GM18505 (cell line): Measurements from ENCODE around the gene PRKCA.
"Not testable (repeated sequence)": the region's sequence is repeated elsewhere in the genome, so short reads cannot be mapped to it uniquely, and the experiment has no call there.

Experiments used
- ATAC-seq: cut with Tn5 transposase; IDR thresholded peaks from one replicate; pipeline ENCODE4 v1.9.1; 2021; ENCODE audit not compliant: unreplicated experiment
- POLR2A ChIP-seq: IDR thresholded peaks from 4 replicates; pipeline ENCODE4 v1.6.1; 2011; ENCODE audit warnings: borderline replicate concordance; ENCODE audit not compliant: insufficient read depth, insufficient read length; ENCODE audit errors: extremely low read depth

The PRKCA gene

DNA sequence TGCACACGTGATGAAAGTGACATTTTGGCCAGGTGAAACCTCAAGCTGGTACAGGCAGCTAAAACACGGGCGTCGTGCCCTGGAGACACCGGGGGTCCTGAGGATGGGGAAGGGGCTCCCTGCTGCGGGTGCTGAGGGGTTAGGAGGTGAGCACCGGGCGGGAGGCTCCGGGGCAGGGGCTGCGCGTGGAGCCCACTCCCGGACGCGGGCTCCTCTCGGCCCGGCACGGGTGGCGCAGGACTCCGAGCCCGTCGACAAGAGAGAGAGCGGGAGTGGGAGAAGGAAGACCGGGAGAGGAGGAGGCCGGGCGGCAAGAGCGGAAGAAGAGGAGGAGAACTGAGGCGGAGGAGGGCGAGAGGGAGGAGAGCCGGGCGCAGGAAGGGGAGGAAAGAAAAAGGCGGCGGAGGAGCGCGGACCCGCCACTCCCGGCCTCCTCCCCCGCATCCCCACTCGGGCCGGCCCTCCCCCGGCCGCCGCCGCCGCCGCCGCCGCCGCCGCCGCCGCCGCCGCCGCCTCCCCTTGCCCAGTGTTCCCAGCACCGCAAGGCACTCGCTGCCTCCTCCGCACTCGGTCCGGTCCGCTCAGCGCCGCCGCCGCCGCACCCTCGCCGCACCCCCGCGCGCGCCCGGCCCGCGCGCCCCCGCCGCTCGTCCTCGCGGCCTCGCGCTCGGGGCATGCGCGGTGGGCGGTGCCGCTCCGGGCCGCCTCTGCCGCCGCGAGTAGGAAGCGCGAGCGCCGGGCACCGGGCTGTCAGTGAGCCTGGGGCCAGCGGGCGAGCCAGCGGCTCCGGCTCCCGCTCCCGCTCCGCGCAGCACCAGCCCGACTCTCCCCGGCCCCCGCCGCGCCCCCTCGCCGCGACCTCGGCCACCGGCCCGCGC is at the start of gene PRKCA:
Gene PRKCA (plus strand): TSS at position 750 of the 878 bp plus-strand sequence.
- no peak for TF ChIP-seq POLR2A
- peak; percentile 83 for ATAC-seq

DNA sequence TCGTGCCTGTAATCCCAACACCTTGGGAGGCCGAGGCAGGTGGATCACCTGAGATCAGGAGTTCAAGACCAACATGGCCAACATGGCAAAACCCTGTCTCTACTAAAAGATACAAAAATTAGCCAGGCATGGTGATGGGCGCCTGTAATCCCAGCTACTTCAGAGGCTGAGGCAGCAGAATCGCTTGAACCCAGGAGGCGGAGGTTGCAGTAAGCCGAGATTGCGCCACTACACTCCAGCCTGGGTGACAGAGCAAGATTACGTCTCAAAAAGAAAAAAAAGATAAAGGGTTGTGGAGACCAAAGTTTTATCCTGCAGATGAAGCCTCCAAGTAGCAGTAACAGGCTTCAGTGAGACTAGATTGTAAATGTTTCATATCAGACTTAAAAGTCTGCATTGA is 49.0 kb upstream of the PRKCA start:
- not testable (repeated sequence) for ATAC-seq

DNA sequence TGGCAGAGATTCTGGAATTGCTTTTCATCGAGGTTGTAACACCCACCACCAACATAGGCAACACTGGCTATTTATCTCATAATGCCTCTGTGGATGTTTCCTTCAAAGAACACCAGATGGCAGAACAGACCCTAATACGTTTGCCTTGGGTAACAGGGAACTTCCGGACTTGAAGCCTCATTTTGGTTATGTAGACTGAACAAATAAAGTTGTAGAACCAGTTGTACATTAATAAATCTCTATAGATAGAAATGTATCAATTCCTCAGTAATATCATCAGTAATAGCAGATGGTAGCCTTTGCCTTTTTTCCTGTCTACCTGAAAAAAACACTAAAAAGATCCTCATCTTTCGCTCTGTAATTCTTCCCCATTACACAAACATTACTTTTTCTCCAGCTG is 47.3 kb upstream of the PRKCA start:
- ATAC-seq = no peak

GRCh38 chr17:66255527-66255971 is 46.9 kb upstream of the PRKCA start:
- no peak for ATAC-seq

More for the DNA sequence above, 47.3 kb upstream of the PRKCA start:
- no peak for TF ChIP-seq POLR2A

DNA sequence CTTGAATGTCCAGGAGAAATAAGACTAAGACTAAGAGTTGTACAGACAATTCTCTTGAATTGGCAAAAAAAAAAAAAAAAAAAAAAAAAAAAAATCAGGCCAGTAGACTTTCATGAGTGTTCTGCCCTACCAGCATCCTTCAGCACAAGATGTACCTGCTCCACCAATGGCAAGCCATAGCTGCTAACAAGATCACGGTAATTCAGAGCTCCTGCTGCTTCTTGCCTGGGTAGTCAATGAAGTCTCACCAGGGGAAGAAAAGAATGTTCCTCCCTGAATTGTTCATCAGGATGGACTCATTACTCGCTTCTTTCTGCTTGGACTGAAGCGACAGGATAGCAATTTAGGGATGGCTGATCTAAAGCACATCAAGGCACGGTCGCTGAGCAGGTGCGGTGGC is 42.1 kb upstream of the PRKCA start:
- no peak for TF ChIP-seq POLR2A
- ATAC-seq = no peak

More at GRCh38 chr17:66255527-66255971, 46.9 kb upstream of the PRKCA start:
- no peak for TF ChIP-seq POLR2A

DNA sequence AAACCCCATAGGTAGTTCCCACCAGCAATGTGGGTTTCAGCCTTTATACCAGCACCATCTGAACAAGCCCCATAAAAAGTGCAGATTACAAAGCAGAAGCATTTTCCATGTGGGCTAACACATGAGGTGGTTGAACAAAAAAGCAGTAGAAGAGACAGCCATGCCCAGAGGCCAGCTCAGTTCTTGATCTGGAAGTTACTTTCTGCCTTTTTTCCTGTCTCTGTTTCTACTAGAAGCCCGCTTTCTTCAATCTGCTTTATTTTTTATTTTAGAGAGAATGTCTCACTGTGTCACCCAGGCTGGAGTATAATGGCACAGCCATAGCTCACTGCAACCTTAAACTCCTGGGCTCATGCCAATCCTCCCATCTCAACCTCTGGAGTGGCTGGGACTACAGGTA is 41.7 kb upstream of the PRKCA start:
- no peak for ATAC-seq
- no peak for TF ChIP-seq POLR2A

DNA sequence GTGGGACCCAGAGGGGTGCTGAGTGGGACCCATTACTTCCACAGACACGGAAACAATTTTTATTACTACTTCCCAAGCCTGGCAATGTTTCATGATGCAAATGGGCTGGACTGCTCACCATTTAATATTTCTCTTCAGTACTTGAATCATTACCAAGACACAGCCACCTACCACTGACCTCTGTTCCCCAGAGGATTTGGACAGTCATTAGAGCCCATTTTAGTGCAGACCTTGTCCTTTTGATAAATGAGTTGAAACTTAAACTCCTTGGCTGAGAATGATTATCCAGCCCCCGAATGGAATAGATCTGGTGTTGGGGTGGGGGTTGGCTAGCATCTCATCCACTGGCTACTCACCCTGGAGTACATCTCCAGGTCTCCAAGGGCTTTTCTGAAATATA is 39.6 kb upstream of the PRKCA start:
- no peak for ATAC-seq
- no peak for TF ChIP-seq POLR2A

DNA sequence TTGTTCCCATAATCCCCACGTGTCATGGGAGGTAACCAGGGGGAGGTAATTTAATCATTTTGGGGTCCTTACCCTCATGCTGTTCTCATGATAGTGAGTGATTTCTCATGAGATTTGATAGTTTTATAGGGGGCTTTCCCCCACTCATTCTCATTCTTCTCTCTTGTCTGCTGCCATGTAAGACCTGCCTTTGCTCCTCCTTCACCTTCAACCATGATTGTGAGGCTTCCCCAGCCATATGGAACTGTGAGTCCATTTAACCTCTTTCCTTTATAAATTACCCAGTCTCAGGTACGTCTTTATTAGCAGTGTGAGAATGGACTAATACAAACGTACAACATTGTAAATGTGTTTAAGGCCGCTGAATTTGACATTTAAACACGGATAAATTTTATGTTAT is 37.7 kb upstream of the PRKCA start:
- no peak for ATAC-seq
- no peak for TF ChIP-seq POLR2A

GRCh38 chr17:66268247-66268927 is 34.0 kb upstream of the PRKCA start:
- ATAC-seq = no peak
- no peak for TF ChIP-seq POLR2A

- ATAC-seq = no peak
- TF ChIP-seq POLR2A = no peak
These were observed 32.3 kb upstream of the PRKCA start for GRCh38 chr17:66270106-66270505.

DNA sequence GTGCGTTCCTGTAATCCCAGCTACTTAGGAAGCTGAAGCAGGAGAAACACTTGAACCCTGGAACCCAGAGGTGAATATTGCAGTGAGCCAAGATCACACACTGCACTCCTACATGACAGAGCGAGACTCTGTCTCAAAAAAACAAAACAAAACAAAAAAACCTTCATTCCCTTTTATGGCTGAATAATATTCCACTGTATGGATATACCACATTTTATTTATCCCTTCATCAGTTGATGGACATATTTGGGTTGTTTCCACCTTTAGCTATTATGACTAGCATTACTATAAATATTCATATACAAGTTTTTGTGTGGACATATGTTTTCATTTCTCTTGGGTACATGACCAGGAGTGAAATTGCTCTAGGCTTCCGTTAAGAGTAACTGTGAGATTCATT is 30.9 kb upstream of the PRKCA start:
- no peak for TF ChIP-seq POLR2A
- no peak for ATAC-seq

- no peak for ATAC-seq
- no peak for TF ChIP-seq POLR2A
These were observed 29.4 kb upstream of the PRKCA start for GRCh38 chr17:66272811-66273585.

GRCh38 chr17:66273586-66273848 is 28.9 kb upstream of the PRKCA start:
- no peak for ATAC-seq
- no peak for TF ChIP-seq POLR2A
